H7 (cell line): ENCODE measurements around the gene BCL2L11. TPM values are rescaled to one million over a fixed set of nuclear protein-coding genes. Genes with fewer than 3 reads are reported as not detected.

ENCODE experiments used
- DNase-seq: peaks from one replicate; pipeline ENCODE4 v3.0.0; 2012
- H3K27me3 ChIP-seq: 2 replicates; pipeline ENCODE4 v1.6.0; 2011; ENCODE audit warnings: mild to moderate bottlenecking, low read length; ENCODE audit not compliant: control insufficient read depth, insufficient read depth
- H3K36me3 ChIP-seq: replicated peaks from 2 replicates; pipeline ENCODE4 v1.5.1; 2011; ENCODE audit warnings: low read length; ENCODE audit not compliant: control insufficient read depth, insufficient read depth
- H3K4me3 ChIP-seq: 2 replicates; pipeline ENCODE4 v1.5.1; 2011; ENCODE audit warnings: low read depth, mild to moderate bottlenecking, control low read depth, low read length, moderate library complexity; ENCODE audit not compliant: insufficient read depth
- total RNA-seq: library from RNA; depleted of rRNA; stranded (reverse); fragments of >200 nt; shearing (Covaris generic); gene quantifications from 2 replicates; pipeline ENCODE4 v1.2.3, GENCODE V29; 2014

The BCL2L11 gene
- total RNA-seq, 1 experiment from 2014 or later = 11.3 TPM

DNA sequence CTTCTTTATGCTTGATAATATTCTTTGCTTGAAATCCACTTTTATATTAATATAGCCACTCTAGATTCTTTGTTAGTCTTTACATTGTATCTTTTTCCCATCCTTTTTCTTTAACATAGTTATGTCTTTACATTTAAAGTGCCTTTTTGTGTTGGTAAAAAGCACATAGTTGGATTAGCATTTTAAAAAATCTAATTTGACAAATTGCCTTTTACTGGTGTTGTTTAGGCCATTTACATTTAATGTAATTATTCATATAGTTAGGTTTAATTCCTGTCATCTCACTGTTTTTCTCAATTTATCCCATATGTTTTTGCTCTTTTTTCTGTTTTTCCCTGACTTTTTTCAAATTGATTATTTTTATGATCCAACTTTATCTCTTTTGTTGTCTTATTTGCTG, 93.2 kb downstream of the BCL2L11 start:
- Histone ChIP-seq H3K36me3 (no peaks in the 10 kb centered on the region), H3K4me3 (no peak overlapping the region), H3K27me3 (no peaks in the 10 kb centered on the region)
- DNase-seq = no peak

DNA sequence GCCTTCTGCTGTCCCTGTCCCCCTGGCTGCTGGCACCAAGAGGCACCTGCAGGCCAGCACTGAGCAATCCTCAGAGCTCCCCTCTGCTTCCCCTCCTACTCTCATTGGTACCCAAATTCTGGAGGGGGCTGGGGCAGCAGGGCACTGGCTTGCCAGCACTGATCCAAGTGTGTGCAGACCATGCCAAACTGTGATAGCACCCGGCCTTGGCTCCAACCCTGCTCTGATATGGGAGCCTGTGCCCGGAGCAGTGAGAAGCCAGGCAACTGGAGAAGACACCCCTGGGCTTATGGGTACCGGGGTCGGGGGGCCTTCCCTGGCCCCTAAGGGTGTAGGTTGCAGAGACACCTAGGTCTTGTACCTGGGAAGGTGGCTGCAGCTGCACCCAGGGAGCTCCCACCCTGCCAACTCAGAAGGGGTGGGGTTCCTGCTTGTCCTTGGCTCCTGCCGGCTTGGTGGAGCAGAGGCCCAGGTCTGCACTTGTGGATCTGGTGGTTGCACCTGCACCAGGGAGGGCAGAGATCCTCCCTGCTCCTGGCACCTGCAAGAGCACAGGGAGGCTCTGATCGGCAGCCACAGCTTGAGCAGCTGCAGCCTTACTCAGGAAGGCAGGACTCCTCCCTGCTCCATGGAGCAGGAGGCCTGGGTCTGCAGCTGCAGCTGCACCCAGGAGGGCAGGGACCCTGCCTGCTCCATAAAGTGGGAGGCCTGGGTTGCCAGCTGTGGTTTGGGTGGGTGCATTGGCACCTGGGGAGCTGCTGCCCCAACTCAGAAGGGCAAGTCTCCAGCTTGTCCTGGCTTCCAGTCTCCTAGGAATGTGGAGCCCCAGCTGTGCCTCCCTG, 96.3 kb downstream of the BCL2L11 start:
- H3K4me3 ChIP-seq = no peak overlapping the region
- no peaks in the 10 kb centered on the region for H3K27me3 ChIP-seq
- H3K36me3 ChIP-seq = no peaks in the 10 kb centered on the region
- no peak for DNase-seq
